ENCODE data around the gene ATF7. TPM values are rescaled to one million over a fixed set of nuclear protein-coding genes. Genes with fewer than 3 reads are reported as not detected.
A peak's percentile ranks its signal among the peaks of the same experiment; 100 is the strongest.

The ATF7 gene
- total and polyA plus RNA-seq, 2 of the 4 experiments (the other 2 are of a cell fraction) = 7.0 to 16.3 TPM

DNA sequence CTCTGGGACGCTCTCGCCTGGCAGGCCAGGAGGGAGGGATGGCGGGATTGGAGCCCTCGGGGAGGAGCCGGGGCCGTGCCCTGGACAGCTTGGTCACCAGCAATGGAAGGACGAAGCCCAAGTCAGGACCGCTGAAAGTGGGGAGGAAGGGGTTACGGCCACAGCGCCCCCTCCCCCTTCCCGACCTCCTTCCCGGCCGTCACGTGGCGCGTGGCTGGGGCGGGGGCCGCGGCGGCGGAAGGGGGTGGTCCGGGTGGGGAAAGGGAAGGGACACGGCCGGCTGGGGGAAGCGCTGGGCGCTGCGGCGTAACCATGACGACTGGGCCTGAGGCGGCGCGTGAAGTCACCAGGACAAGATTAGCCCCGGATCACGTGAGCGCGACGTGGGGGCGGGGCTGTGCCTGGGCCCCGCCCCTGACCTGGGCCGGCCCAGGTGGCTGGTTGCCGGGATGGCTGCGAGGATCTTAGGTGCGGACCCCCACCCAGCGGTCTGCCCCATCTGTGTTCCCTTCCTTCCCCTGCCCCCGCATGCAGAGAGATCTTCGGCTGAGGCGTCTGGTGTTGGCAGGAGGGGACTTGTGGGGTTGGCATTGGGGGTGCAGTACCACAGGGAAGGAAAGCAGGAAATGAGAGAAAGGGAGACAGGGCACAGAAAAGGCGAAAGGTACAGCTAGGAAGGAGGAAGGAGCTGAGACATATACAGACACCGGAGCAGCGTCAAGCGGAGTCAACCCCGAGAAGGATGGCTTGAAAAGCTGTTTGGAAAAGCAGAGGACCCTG lies 133.2 kb downstream of the ATF7 start:
- Histone ChIP-seq H4K20me1 (ENCODE audit: insufficient read depth, low read length) (peaks cover 10% of the 10 kb centered on the region), H2BK120ac (ENCODE audit: low read depth, low read length) (peak overlapping the region; percentile 35; the same call in 1 of the 2 replicates), H3K4me1 (ENCODE audit: control insufficient read depth, insufficient read depth, low read length) (peaks cover 22% of the 10 kb centered on the region), H3K14ac (replicated peaks; ENCODE audit: low read depth, low read length) (peak overlapping the region; percentile 79), H3K4ac (ENCODE audit: low read depth, low read length) (peak overlapping the region; percentile 86), H3K9me3 (ENCODE audit: control insufficient read depth, insufficient read depth, low read length) (no peaks in the 10 kb centered on the region), H3K27me3 (ENCODE audit: control insufficient read depth, insufficient read depth, low read length) (no peaks in the 10 kb centered on the region), H2AFZ (replicated peaks; ENCODE audit: low read length, poor library complexity) (peak overlapping the region; percentile 95), H3K9me1 (ENCODE audit: insufficient read depth, low read length) (peaks cover 45% of the 10 kb centered on the region), H3K18ac (ENCODE audit: low read depth, low read length) (peak overlapping the region; percentile 80), H4K5ac (ENCODE audit: low read depth, low read length) (peak overlapping the region; percentile 92), H3K9ac (ENCODE audit: low read depth, low read length) (peak overlapping the region; percentile 61), H3K79me1 (ENCODE audit: low read depth in 1 of 2, low read length in 2 of 2) (peaks cover 27 to 77% of the 10 kb centered on the region in 2 experiments), H4K91ac (ENCODE audit: insufficient read depth, low read depth, low read length) (peak overlapping the region; percentile 34; the same call in 1 of the 2 replicates), H3K56ac (ENCODE audit: extremely low read depth, insufficient read depth, low read length) (peak overlapping the region; percentile 35), H2BK5ac (ENCODE audit: low read depth, low read length, poor library complexity, severe bottlenecking) (peak overlapping the region; percentile 51), H2BK15ac (ENCODE audit: low read depth, low read length) (peak overlapping the region; percentile 88; the same call in 2 of the 3 replicates), H3K36me3 (ENCODE audit: control insufficient read depth, insufficient read depth, low read length) (peaks cover 6% of the 10 kb centered on the region; the same call in 1 of the 2 replicates), H3K23ac (ENCODE audit: low read depth, low read length) (peak overlapping the region; percentile 77), H2AK5ac (ENCODE audit: low read depth, low read length) (peak overlapping the region; percentile 88), H3K27ac (ENCODE audit: insufficient read depth, low read length) (peak overlapping the region; percentile 95), H3K4me2 (ENCODE audit: low read depth, low read length) (peak overlapping the region; percentile 92), H2AK9ac (replicated peaks; ENCODE audit: low read depth, low read length, poor library complexity) (peak overlapping the region; percentile 68), H4K8ac (ENCODE audit: low read depth in 2 of 2, low read length in 2 of 2) (peak overlapping the region; percentile 89 to 96), H2BK20ac (ENCODE audit: low read depth, low read length) (peak overlapping the region; percentile 71; the same call in 1 of the 2 replicates), H3K4me3 (ENCODE audit: insufficient read depth, low read depth, low read length) (peak overlapping the region; percentile 51)
- ATAC-seq (ENCODE audit: low read depth) (peak; percentile 86), DNase-seq (peak; percentile 80)
- in situ Hi-C loops (cut with MboI; ENCODE audit: low sequenced_read_pairs) (no loop called here), intact Hi-C loops (cut with micrococcal nuclease) (no loop called here), dilution Hi-C loops (cut with HindIII; ENCODE audit: low sequenced_read_pairs, unreplicated experiment) (no loop called here)
- WGBS, 2 experiments (ENCODE audit: extremely low coverage in 2 of 2, insufficient read length in 1 of 2) = 6% methylated on average over 13 of the region's 52 CpGs; no CpG with 5 or more reads in 1 of the 2 experiments
- ChIA-PET POLR2A (ENCODE audit: unreplicated experiment) (interaction anchor here (0.5 to 0.7 kb wide), 2 partner anchors 14 to 165 kb away, joined by 3 read pairs; no protein-coding TSS in a partner anchor), CTCF (interaction anchor here (0.6 kb wide), 1 partner anchor 469 kb away, joined by 3 read pairs; no protein-coding TSS in a partner anchor)
- TF ChIP-seq, protein P1, sequence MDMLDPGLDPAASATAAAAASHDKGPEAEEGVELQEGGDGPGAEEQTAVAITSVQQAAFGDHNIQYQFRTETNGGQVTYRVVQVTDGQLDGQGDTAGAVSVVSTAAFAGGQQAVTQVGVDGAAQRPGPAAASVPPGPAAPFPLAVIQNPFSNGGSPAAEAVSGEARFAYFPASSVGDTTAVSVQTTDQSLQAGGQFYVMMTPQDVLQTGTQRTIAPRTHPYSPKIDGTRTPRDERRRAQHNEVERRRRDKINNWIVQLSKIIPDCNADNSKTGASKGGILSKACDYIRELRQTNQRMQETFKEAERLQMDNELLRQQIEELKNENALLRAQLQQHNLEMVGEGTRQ (IDR thresholded peaks at IDR 0.05; ENCODE audit: low read depth, low read length) = peak; percentile 96
- TF ChIP-seq ELK1 (IDR thresholded peaks at IDR 0.05; ENCODE audit: borderline replicate concordance, low read depth, low read length) (no peak), BHLHE40 (IDR thresholded peaks at IDR 0.05; ENCODE audit: low read depth, low read length) (peak; percentile 91), CHD1 (IDR thresholded peaks at IDR 0.05; ENCODE audit: low read depth, low read length) (no peak)
- BruUV-seq (replicated peaks) = no TSS peak

Data from IMR-90 (cell line).